ENCODE data around the gene CASKIN1.
"Not testable (repeated sequence)": the region's sequence is repeated elsewhere in the genome, so short reads cannot be mapped to it uniquely, and the experiment has no call there.

CASKIN1 gene

GRCh38 chr16:2143878-2144485 is 52.4 kb downstream of the CASKIN1 start:
- Histone ChIP-seq H3K4me1 (peaks cover 4 to 17% (median 10%) of the 10 kb centered on the region in 4 donors), H3K9me3 (no peaks in the 10 kb centered on the region), H3K27me3 (no peaks in the 10 kb centered on the region), H3K27ac (no peak overlapping the region), H3K36me3 (no peaks in the 10 kb centered on the region), H3K4me3 (no peak overlapping the region)
- TF ChIP-seq CTCF (IDR thresholded peaks at IDR 0.05): no peak
- intact Hi-C loops (cut with DNase I; ENCODE audit: low total_unique reads): loop anchor here (5.0 kb wide), 1 partner anchor 122 kb away; no protein-coding TSS in a partner anchor
- no peak for DNase-seq

- H3K36me3 ChIP-seq: no peaks in the 10 kb centered on the region
- H3K27ac ChIP-seq: no peak overlapping the region
- TF ChIP-seq CTCF (IDR thresholded peaks at IDR 0.05): no peak
- H3K9me3 ChIP-seq: no peaks in the 10 kb centered on the region
- intact Hi-C loops (cut with DNase I; ENCODE audit: low total_unique reads): loop anchor here (5.0 kb wide), 1 partner anchor 121 kb away; no protein-coding TSS in a partner anchor
- no peak for DNase-seq
- H3K4me1 ChIP-seq: peaks cover 0 to 11% (median 4%) of the 10 kb centered on the region in 4 donors
- H3K27me3 ChIP-seq: no peaks in the 10 kb centered on the region
- no peak overlapping the region for H3K4me3 ChIP-seq
These were observed 53.2 kb downstream of the CASKIN1 start for GRCh38 chr16:2142942-2143877.

- intact Hi-C loops (cut with DNase I; ENCODE audit: low total_unique reads); H3K36me3 ChIP-seq; H3K27me3 ChIP-seq; H3K9me3 ChIP-seq: not testable (repeated sequence)
- peak within 1 kb of the TSS; percentile 83 to 85 for H3K27ac ChIP-seq
- DNase-seq: peak; percentile 98 to 100
- H3K4me1 ChIP-seq: peaks cover 0 to 34% (median 12%) of the 10 kb centered on the region in 4 donors
- peak within 1 kb of the TSS; percentile 65 to 70 for H3K4me3 ChIP-seq
These were observed 60.5 kb downstream of the CASKIN1 start, which contains the start of gene PKD1 for GRCh38 chr16:2135770-2136490. Gene PKD1 (minus strand): TSS chr16:2135898. CDS start chr16:2135689, 209 bp downstream.

GRCh38 chr16:2135071-2135470 is 61.3 kb downstream of the CASKIN1 start:
- Histone ChIP-seq H3K4me1 (peaks cover 0 to 39% (median 21%) of the 10 kb centered on the region in 4 donors), H3K4me3 (peak overlapping the region; percentile 65 to 70), H3K27ac (peak overlapping the region; percentile 83 to 85)
- H3K9me3 ChIP-seq; H3K36me3 ChIP-seq; H3K27me3 ChIP-seq; intact Hi-C loops (cut with DNase I; ENCODE audit: low total_unique reads): not testable (repeated sequence)
- DNase-seq: peak in 1 of 2 donors; percentile 87

GRCh38 chr16:2133797-2134196 is 62.6 kb downstream of the CASKIN1 start:
- H3K27ac ChIP-seq: peak overlapping the region; percentile 80 to 90
- DNase-seq: peak; percentile 53 to 85
- intact Hi-C loops (cut with DNase I; ENCODE audit: low total_unique reads); H3K27me3 ChIP-seq; H3K36me3 ChIP-seq; H3K9me3 ChIP-seq: not testable (repeated sequence)
- H3K4me1 ChIP-seq: peaks cover 0 to 50% (median 28%) of the 10 kb centered on the region in 4 donors
- peak overlapping the region; percentile 42 to 49 for H3K4me3 ChIP-seq

GRCh38 chr16:2129890-2130447 is 66.4 kb downstream of the CASKIN1 start:
- H3K4me1 ChIP-seq: peaks cover 14 to 77% (median 56%) of the 10 kb centered on the region in 4 donors
- peak overlapping the region; percentile 66 to 76 for H3K27ac ChIP-seq
- DNase-seq; H3K27me3 ChIP-seq; H3K9me3 ChIP-seq; H3K36me3 ChIP-seq; intact Hi-C loops (cut with DNase I; ENCODE audit: low total_unique reads): not testable (repeated sequence)
- H3K4me3 ChIP-seq: peak overlapping the region in 1 of 2 donors; percentile 4

GRCh38 chr16:2129251-2129650 is 67.2 kb downstream of the CASKIN1 start:
- peak overlapping the region; percentile 57 to 76 for H3K27ac ChIP-seq
- peaks cover 14 to 84% (median 62%) of the 10 kb centered on the region in 4 donors for H3K4me1 ChIP-seq
- H3K36me3 ChIP-seq; intact Hi-C loops (cut with DNase I; ENCODE audit: low total_unique reads); H3K9me3 ChIP-seq; H3K27me3 ChIP-seq; DNase-seq: not testable (repeated sequence)
- H3K4me3 ChIP-seq: peak overlapping the region in 1 of 2 donors; percentile 28

GRCh38 chr16:2127630-2128280 is 68.7 kb downstream of the CASKIN1 start:
- Histone ChIP-seq H3K27ac (peak overlapping the region; percentile 98), H3K4me1 (peaks cover 14 to 92% (median 72%) of the 10 kb centered on the region in 4 donors), H3K4me3 (peak overlapping the region; percentile 49 to 56)
- H3K36me3 ChIP-seq; intact Hi-C loops (cut with DNase I; ENCODE audit: low total_unique reads); H3K9me3 ChIP-seq; H3K27me3 ChIP-seq: not testable (repeated sequence)
- peak in 1 of 2 donors; percentile 81 for DNase-seq
